Adipocyte (in vitro differentiated cells): Measurements from ENCODE around the gene CRK.
A peak's percentile ranks its signal among the peaks of the same experiment; 100 is the strongest.
"Not testable (repeated sequence)": the region's sequence is repeated elsewhere in the genome, so short reads cannot be mapped to it uniquely, and the experiment has no call there.

Source experiments
- DNase-seq: peaks from one replicate; pipeline ENCODE4 v3.0.0-alpha.2; 2015; ENCODE audit warnings: low read depth
- H3K27me3 ChIP-seq: replicated peaks from 2 replicates; pipeline ENCODE4 v1.7.0; 2013; ENCODE audit warnings: mild to moderate bottlenecking, low read length, moderate library complexity; ENCODE audit not compliant: control insufficient read depth, insufficient read depth
- H3K36me3 ChIP-seq: 2 replicates; pipeline ENCODE4 v1.7.0; 2013; ENCODE audit warnings: low read length, mild to moderate bottlenecking, moderate library complexity; ENCODE audit not compliant: control insufficient read depth, insufficient read depth, severe bottlenecking
- H3K4me1 ChIP-seq: 2 replicates; pipeline ENCODE4 v1.7.0; 2013; ENCODE audit warnings: mild to moderate bottlenecking, low read length, moderate library complexity; ENCODE audit not compliant: control insufficient read depth, insufficient read depth
- H3K4me3 ChIP-seq: 2 replicates; pipeline ENCODE4 v1.7.0; 2013; ENCODE audit warnings: mild to moderate bottlenecking, low read length, moderate library complexity
- H3K9ac ChIP-seq: 2 replicates; pipeline ENCODE4 v1.7.0; 2013; ENCODE audit warnings: mild to moderate bottlenecking, low read length, moderate library complexity
- H3K9me3 ChIP-seq: 2 replicates; pipeline ENCODE4 v1.7.0; 2013; ENCODE audit warnings: mild to moderate bottlenecking, low read length, moderate library complexity; ENCODE audit not compliant: control insufficient read depth

CRK gene

GRCh38 chr17:1418476-1418875, 37.6 kb downstream of the CRK start:
- not testable (repeated sequence) for H3K9me3 ChIP-seq, H3K9ac ChIP-seq, H3K4me3 ChIP-seq, H3K27me3 ChIP-seq, DNase-seq
- peaks cover 23% of the 10 kb centered on the region for H3K4me1 ChIP-seq
- H3K36me3 ChIP-seq = peaks cover 37% of the 10 kb centered on the region

- Histone ChIP-seq H3K9me3 (no peaks in the 10 kb centered on the region), H3K4me3 (no peak overlapping the region), H3K27me3 (no peaks in the 10 kb centered on the region), H3K4me1 (peaks cover 17% of the 10 kb centered on the region), H3K36me3 (peaks cover 19% of the 10 kb centered on the region), H3K9ac (no peak overlapping the region)
- DNase-seq = no peak
Measured at GRCh38 chr17:1416414-1416813, 39.6 kb downstream of the CRK start.

- no peak for DNase-seq
- no peaks in the 10 kb centered on the region for H3K9me3 ChIP-seq
- peaks cover 16% of the 10 kb centered on the region for H3K4me1 ChIP-seq
- H3K9ac ChIP-seq = no peak overlapping the region
- H3K27me3 ChIP-seq = no peaks in the 10 kb centered on the region
- H3K36me3 ChIP-seq = peaks cover 5% of the 10 kb centered on the region
- H3K4me3 ChIP-seq = no peak overlapping the region
Measured at GRCh38 chr17:1414634-1415033, 41.4 kb downstream of the CRK start.

- no peaks in the 10 kb centered on the region for H3K9me3 ChIP-seq
- H3K4me3 ChIP-seq = no peak overlapping the region
- no peaks in the 10 kb centered on the region for H3K27me3 ChIP-seq
- peaks cover 5% of the 10 kb centered on the region for H3K36me3 ChIP-seq
- no peak overlapping the region for H3K9ac ChIP-seq
- peaks cover 16% of the 10 kb centered on the region for H3K4me1 ChIP-seq
- no peak for DNase-seq
Measured at GRCh38 chr17:1414001-1414574, 41.9 kb downstream of the CRK start.

- H3K9ac ChIP-seq = peak overlapping the region; percentile 36
- H3K4me3 ChIP-seq = no peak overlapping the region
- no peaks in the 10 kb centered on the region for H3K27me3 ChIP-seq
- DNase-seq = peak; percentile 72
- peaks cover 16% of the 10 kb centered on the region for H3K4me1 ChIP-seq
- H3K36me3 ChIP-seq = peaks cover 5% of the 10 kb centered on the region
- no peaks in the 10 kb centered on the region for H3K9me3 ChIP-seq
Measured at GRCh38 chr17:1413281-1413791, 42.7 kb downstream of the CRK start.

GRCh38 chr17:1412185-1413110, 43.6 kb downstream of the CRK start:
- Histone ChIP-seq H3K4me3 (no peak overlapping the region), H3K36me3 (no peaks in the 10 kb centered on the region), H3K9me3 (no peaks in the 10 kb centered on the region), H3K4me1 (peaks cover 16% of the 10 kb centered on the region), H3K9ac (peak overlapping the region; percentile 36), H3K27me3 (no peaks in the 10 kb centered on the region)
- no peak for DNase-seq

GRCh38 chr17:1402262-1402586, 53.8 kb downstream of the CRK start:
- H3K9me3 ChIP-seq = no peaks in the 10 kb centered on the region
- H3K9ac ChIP-seq = no peak overlapping the region
- no peaks in the 10 kb centered on the region for H3K27me3 ChIP-seq
- H3K4me3 ChIP-seq = no peak overlapping the region
- no peaks in the 10 kb centered on the region for H3K36me3 ChIP-seq
- H3K4me1 ChIP-seq = peaks cover 17% of the 10 kb centered on the region
- DNase-seq = no peak

- Histone ChIP-seq H3K4me3 (peak within 1 kb of the TSS; percentile 100), H3K9ac (peak within 1 kb of the TSS; percentile 98), H3K4me1 (peaks cover 22% of the 10 kb centered on the region), H3K9me3 (no peaks in the 10 kb centered on the region), H3K36me3 (no peaks in the 10 kb centered on the region), H3K27me3 (no peaks in the 10 kb centered on the region)
- DNase-seq = peak; percentile 99
Measured at GRCh38 chr17:1399679-1400512, 56.1 kb downstream of the CRK start, which contains the start of gene YWHAE. YWHAE (minus strand) TSS chr17:1400222; CDS start chr17:1400110, 112 bp downstream.

- peak overlapping the region; percentile 100 for H3K4me3 ChIP-seq
- H3K9ac ChIP-seq = peak overlapping the region; percentile 98
- peaks cover 28% of the 10 kb centered on the region for H3K4me1 ChIP-seq
- DNase-seq = peak; percentile 71
- no peaks in the 10 kb centered on the region for H3K9me3 ChIP-seq
- no peaks in the 10 kb centered on the region for H3K27me3 ChIP-seq
- H3K36me3 ChIP-seq = no peaks in the 10 kb centered on the region
Measured at GRCh38 chr17:1398931-1399678, 56.9 kb downstream of the CRK start.

- Histone ChIP-seq H3K36me3 (no peaks in the 10 kb centered on the region), H3K4me1 (peaks cover 34% of the 10 kb centered on the region), H3K9me3 (no peaks in the 10 kb centered on the region), H3K4me3 (peak overlapping the region; percentile 100), H3K9ac (peak overlapping the region; percentile 98), H3K27me3 (no peaks in the 10 kb centered on the region)
- DNase-seq = peak; percentile 53
Measured at GRCh38 chr17:1398028-1398427, 58.0 kb downstream of the CRK start.
